HepG2 (cell line): Measurements from ENCODE around the gene TMTC4. TPM values are rescaled to one million over a fixed set of nuclear protein-coding genes. Genes with fewer than 3 reads are reported as not detected.

Experiments
- ATAC-seq: fragments of 200-7000 bp; cut with Tn5 transposase; 3 replicates; pipeline ENCODE4 v1.9.1; 2020; ENCODE audit warnings: mild to moderate bottlenecking, moderate library complexity
- BruUV-seq: library from RNA; stranded (reverse); fragments of 400-500 nt; replicated peaks from 2 replicates; lab custom pipeline; 2021; lab: Mats Ljungman, UMichigan
- CTCF ChIA-PET: fragments of 300-600 bp; formaldehyde crosslinking; extraction: SDS; loops from one replicate; lab custom pipeline; 2021; ENCODE audit warnings: low total read pairs, inconsistent platforms, low intra/inter-chr PET ratio; lab: Yijun Ruan, JAX
- POLR2A ChIA-PET: fragments of 350-600 bp; sonication (Branson Sonifier 250); formaldehyde crosslinking; loops from one replicate; lab custom pipeline; 2020; ENCODE audit warnings: antibody characterized with exemption, inconsistent platforms; lab: Yijun Ruan, JAX
- DNase-seq: peaks from one replicate; pipeline ENCODE4 v3.0.0-alpha.2; 2015; ENCODE audit warnings: low spot score
- FAIRE-seq: peaks from 3 replicates; lab custom pipeline; 2011; peaks lifted over from hg19 to GRCh38; lab: Jason Lieb, UNC
- H2AFZ ChIP-seq: one replicate; pipeline ENCODE4 v1.6.1; 2011; ENCODE audit warnings: low read length, inconsistent platforms
- H3K27ac ChIP-seq: fragments of 300-600 bp; 3 replicates; pipeline ENCODE4 v1.8.0; 2011; ENCODE audit warnings: mixed run types, mild to moderate bottlenecking, mixed read lengths, low read length, inconsistent platforms; ENCODE audit not compliant: insufficient read depth; ENCODE audit errors: extremely low read length
- H3K27me3 ChIP-seq, 2 experiments: fragments of 200-600 bp in 1 of 2; 2 replicates in 1 of 2; 3 replicates in 1 of 2; pipeline versions ENCODE4 v1.6.0 to v1.8.0; 2011; ENCODE audit warnings: low read length in 2 of 2, mild to moderate bottlenecking in 2 of 2, moderate library complexity in 2 of 2, inconsistent platforms in 1 of 2; ENCODE audit not compliant: insufficient read depth in 2 of 2, control insufficient read depth in 1 of 2
- H3K36me3 ChIP-seq, 2 experiments: fragments of 200-600 bp in 1 of 2; replicated peaks in 1 of 2; 2 replicates in 1 of 2; 3 replicates in 1 of 2; pipeline versions ENCODE4 v1.5.1 to v1.8.0; 2011; ENCODE audit warnings: low read length in 2 of 2, inconsistent platforms in 1 of 2; ENCODE audit not compliant: insufficient read depth in 2 of 2, control insufficient read depth in 1 of 2
- H3K4me1 ChIP-seq: 2 replicates; pipeline ENCODE4 v1.5.1; 2012; ENCODE audit warnings: low read length, inconsistent platforms; ENCODE audit not compliant: insufficient read depth
- H3K4me2 ChIP-seq: 2 replicates; pipeline ENCODE4 v1.6.0; 2011; ENCODE audit warnings: low read depth, low read length, inconsistent platforms
- H3K4me3 ChIP-seq, 3 experiments: fragments of 200-600 bp in 1 of 3; sonication (generic), shearing (Covaris generic) in 1 of 3; replicated peaks in 1 of 3; 2 replicates each; pipeline ENCODE4 v1.5.1; 2011 to 2016; ENCODE audit warnings: low read length in 3 of 3, inconsistent platforms in 2 of 3, low read depth in 2 of 3, mild to moderate bottlenecking in 2 of 3, control low read depth in 1 of 3, mixed read lengths in 1 of 3; ENCODE audit not compliant: insufficient read depth in 1 of 3
- H3K79me2 ChIP-seq: one replicate; pipeline ENCODE4 v1.6.1; 2011; ENCODE audit warnings: low read length, inconsistent platforms; ENCODE audit not compliant: insufficient read depth
- H3K9ac ChIP-seq: 2 replicates; pipeline ENCODE4 v1.6.0; 2011; ENCODE audit warnings: mild to moderate bottlenecking, low read depth, low read length, inconsistent platforms; ENCODE audit not compliant: insufficient read depth
- H3K9me3 ChIP-seq: 2 replicates; pipeline ENCODE4 v1.5.1; 2012; ENCODE audit warnings: mild to moderate bottlenecking, low read length
- H4K20me1 ChIP-seq: 2 replicates; pipeline ENCODE4 v1.6.0; 2011; ENCODE audit warnings: inconsistent platforms, mild to moderate bottlenecking, low read length, moderate library complexity; ENCODE audit not compliant: insufficient read depth
- FOXP1 ChIP-seq, 2 experiments: fragments of 450-650 bp in 1 of 2; IDR thresholded peaks; 2 replicates each; pipeline ENCODE4 v1.6.1; 2017 to 2018; ENCODE audit warnings: antibody characterized with exemption in 1 of 2
- GATA4 ChIP-seq: sonication (generic); IDR thresholded peaks from 2 replicates; pipeline ENCODE4 v1.6.1; 2016; ENCODE audit warnings: antibody characterized with exemption, low read depth, borderline replicate concordance
- HINFP ChIP-seq: sonication (generic); formaldehyde crosslinking; IDR thresholded peaks from 2 replicates; pipeline ENCODE4 v1.4.0; 2020; ENCODE audit warnings: low read depth, mild to moderate bottlenecking, missing genetic modification reagents
- HOMEZ ChIP-seq: IDR thresholded peaks from 2 replicates; pipeline ENCODE4 v1.6.1; 2016; ENCODE audit warnings: low read depth
- JDP2 ChIP-seq: sonication (generic); formaldehyde crosslinking; IDR thresholded peaks from 2 replicates; pipeline ENCODE4 v1.8.1; 2022; ENCODE audit warnings: missing genetic modification reagents, borderline replicate concordance
- MYPOP ChIP-seq: sonication (generic); formaldehyde crosslinking; IDR thresholded peaks from 2 replicates; pipeline ENCODE4 v1.8.1; 2023; ENCODE audit warnings: mild to moderate bottlenecking, moderate library complexity, missing genetic modification reagents
- SIN3A ChIP-seq: IDR thresholded peaks from 2 replicates; pipeline ENCODE4 v1.6.1; 2011; ENCODE audit warnings: low read depth, mild to moderate bottlenecking, control low read depth, low read length, borderline replicate concordance
- TFDP2 ChIP-seq: sonication (generic); formaldehyde crosslinking; IDR thresholded peaks from 2 replicates; pipeline ENCODE4 v1.4.0; 2020; ENCODE audit warnings: missing genetic modification reagents
- TOPORS ChIP-seq: sonication (generic); formaldehyde crosslinking; IDR thresholded peaks from 2 replicates; pipeline ENCODE4 v1.8.0; 2023; ENCODE audit warnings: mild to moderate bottlenecking, missing genetic modification reagents
- ZBTB25 ChIP-seq: IDR thresholded peaks from 2 replicates; pipeline ENCODE4 v1.6.1; 2018; ENCODE audit warnings: missing genetic modification reagents
- ZBTB39 ChIP-seq: sonication (generic); formaldehyde crosslinking; IDR thresholded peaks from 2 replicates; pipeline ENCODE4 v1.5.0; 2020; ENCODE audit warnings: missing genetic modification reagents
- ZFP90 ChIP-seq: sonication (generic); formaldehyde crosslinking; IDR thresholded peaks from 2 replicates; pipeline ENCODE4 v1.8.0; 2022; ENCODE audit warnings: missing genetic modification reagents, mild to moderate bottlenecking, inconsistent platforms, borderline replicate concordance
- ZKSCAN8 ChIP-seq: IDR thresholded peaks from 2 replicates; pipeline ENCODE4 v1.6.1; 2016; ENCODE audit warnings: borderline replicate concordance, missing genetic modification reagents, missing compliant biosample characterization
- ZNF616 ChIP-seq: sonication (generic); formaldehyde crosslinking; IDR thresholded peaks from 2 replicates; pipeline ENCODE4 v1.5.0; 2020; ENCODE audit warnings: low read depth, mild to moderate bottlenecking, missing genetic modification reagents
- ZNF775 ChIP-seq: sonication (generic); formaldehyde crosslinking; IDR thresholded peaks from 2 replicates; pipeline ENCODE4 v1.4.0; 2020; ENCODE audit warnings: missing genetic modification reagents, mild to moderate bottlenecking, moderate library complexity, borderline replicate concordance
- WGBS: methylation state at CpG from one replicate; pipeline ENCODE4 v1.1.6; 2017; ENCODE audit warnings: low lambda C conversion rate; 5-methylcytosine and 5-hydroxymethylcytosine counted together
- in situ Hi-C: cut with HindIII; loops from 2 replicates; pipeline ENCODE4 v1.10.0; 2017; ENCODE audit warnings: low pct_unique_long_range_greater_than_20kb; ENCODE audit not compliant: extremely low pct_ligation_motif_present
- intact Hi-C: fragments of 100-400 bp; cut with micrococcal nuclease; formaldehyde crosslinking; loops from one replicate; pipeline ENCODE4 v1.10.0; 2022; ENCODE audit not compliant: unreplicated experiment
- polyA plus RNA-seq, 8 experiments: library from polyadenylated mRNA; depleted of rRNA in 3 of 8; stranded (reverse) in 7 of 8; unstranded in 1 of 8; fragments of >200 nt; fragmentation: Illumina TruSeq in 4 of 8; extraction: Trizol in 4 of 8; gene quantifications; 2 replicates each; pipeline versions ENCODE4 v1.2.1 to v1.2.3, GENCODE V29; 2011 to 2016; ENCODE audit warnings: low read depth in 4 of 8, missing spikeins in 1 of 8, mixed read lengths in 1 of 8; ENCODE audit not compliant: insufficient read depth in 1 of 8
- total RNA-seq, 5 experiments: library from RNA; depleted of rRNA; stranded (reverse); fragments of >200 nt; fragmentation: Illumina TruSeq; extraction: Trizol; gene quantifications; 2 replicates each; pipeline ENCODE4 v1.2.3, GENCODE V29; 2016; ENCODE audit warnings: low read depth in 1 of 5

TMTC4 gene
- total and polyA plus RNA-seq, 2 of the 13 experiments (the other 11 are each of a cell fraction or from before 2014, with no cell fraction given) = 16.0 to 22.6 TPM

- TF ChIP-seq HINFP (CRISPR knock-in tag) (no peak), ZBTB39 (CRISPR knock-in tag) (no peak), JDP2 (CRISPR knock-in tag) (no peak), ZFP90 (no peak), ZBTB25 (CRISPR knock-in tag) (peak; percentile 46; the same call in 1 of the 2 replicates)
Measured at GRCh38 chr13:100573121-100573520, 101.5 kb downstream of the TMTC4 start (continued).

- ATAC-seq (no peak), DNase-seq (no peak), FAIRE-seq (no peak)
- WGBS = 49% methylated on average over 6 of the region's 6 CpGs
- Histone ChIP-seq H3K4me1 (peaks cover 74% of the 10 kb centered on the region), H3K9me3 (no peaks in the 10 kb centered on the region), H4K20me1 (no peaks in the 10 kb centered on the region), H3K36me3 (no peaks in the 10 kb centered on the region), H3K4me3 (no peak overlapping the region), H3K4me2 (no peak overlapping the region), H3K27ac (no peak overlapping the region), H3K79me2 (no peaks in the 10 kb centered on the region), H2AFZ (no peak overlapping the region), H3K9ac (no peak overlapping the region), H3K27me3 (no peaks in the 10 kb centered on the region)
- ChIA-PET POLR2A (no interaction called here), CTCF (no interaction called here)
- intact Hi-C loops (no loop called here), in situ Hi-C loops (no loop called here)
- BruUV-seq = no TSS peak
- TF ChIP-seq GATA4 = no peak
- no peak for TF ChIP-seq SIN3A
- no peak for TF ChIP-seq ZNF775 (CRISPR knock-in tag)
- TF ChIP-seq HOMEZ (CRISPR knock-in tag) = no peak
- TF ChIP-seq MYPOP (CRISPR knock-in tag) = no peak
- TF ChIP-seq FOXP1 (IDR thresholded peaks at IDR 0.05) = no peak
- TF ChIP-seq FOXP1 (CRISPR knock-in tag; IDR thresholded peaks at IDR 0.05) = no peak
- no peak for TF ChIP-seq ZNF616 (CRISPR knock-in tag)
- no peak for TF ChIP-seq TOPORS
- no peak for TF ChIP-seq TFDP2
- no peak for TF ChIP-seq ZKSCAN8
Measured at GRCh38 chr13:100566543-100566942, 108.1 kb downstream of the TMTC4 start.
